IMR-90 (cell line): ENCODE results near the gene INPP4A. TPM values are rescaled to one million over a fixed set of nuclear protein-coding genes. Genes with fewer than 3 reads are reported as not detected.

Source experiments
- ATAC-seq: fragments of 200-7000 bp; cut with Tn5 transposase; 2 replicates; pipeline ENCODE4 v1.9.1; 2020; ENCODE audit warnings: low read depth, mild to moderate bottlenecking, moderate library complexity
- BruUV-seq: library from RNA; stranded (reverse); fragments of 400-500 nt; replicated peaks from 2 replicates; lab custom pipeline; 2021; lab: Mats Ljungman, UMichigan
- CTCF ChIA-PET: fragments of 300-600 bp; formaldehyde crosslinking; extraction: SDS; loops from one replicate; lab custom pipeline; 2021; ENCODE audit warnings: antibody characterized with exemption; lab: Yijun Ruan, JAX
- POLR2A ChIA-PET: fragments of 300-600 bp; sonication (Branson Sonifier 250); formaldehyde crosslinking; loops from one replicate; lab custom pipeline; 2022; ENCODE audit warnings: antibody characterized with exemption; ENCODE audit not compliant: unreplicated experiment; lab: Charles Lee
- DNase-seq: peaks from one replicate; pipeline ENCODE4 v3.0.0; 2013
- H2AFZ ChIP-seq: replicated peaks from 2 replicates; pipeline ENCODE3; 2013; ENCODE audit warnings: low read length, mild to moderate bottlenecking; ENCODE audit not compliant: poor library complexity
- H2AK5ac ChIP-seq: 2 replicates; pipeline ENCODE4 v1.6.1; 2013; ENCODE audit warnings: low read depth, low read length, inconsistent platforms
- H2AK9ac ChIP-seq: replicated peaks from 2 replicates; pipeline ENCODE3; 2013; ENCODE audit warnings: mild to moderate bottlenecking, low read depth, low read length, moderate library complexity; ENCODE audit not compliant: poor library complexity
- H2BK120ac ChIP-seq: 2 replicates; pipeline ENCODE4 v1.6.1; 2013; ENCODE audit warnings: low read depth, low read length, inconsistent platforms
- H2BK15ac ChIP-seq: 3 replicates; pipeline ENCODE4 v1.6.1; 2013; ENCODE audit warnings: low read depth, low read length, inconsistent platforms
- H2BK20ac ChIP-seq: 2 replicates; pipeline ENCODE4 v1.6.1; 2013; ENCODE audit warnings: low read depth, mild to moderate bottlenecking, inconsistent platforms, low read length, moderate library complexity
- H2BK5ac ChIP-seq: 2 replicates; pipeline ENCODE4 v1.6.1; 2013; ENCODE audit warnings: mild to moderate bottlenecking, low read depth, low read length, inconsistent platforms; ENCODE audit not compliant: poor library complexity, severe bottlenecking
- H3K14ac ChIP-seq: replicated peaks from 2 replicates; pipeline ENCODE4 v1.6.1; 2013; ENCODE audit warnings: low read depth, low read length, inconsistent platforms
- H3K18ac ChIP-seq: 2 replicates; pipeline ENCODE4 v1.6.1; 2013; ENCODE audit warnings: low read depth, low read length, control low read depth
- H3K23ac ChIP-seq: 2 replicates; pipeline ENCODE4 v1.6.1; 2013; ENCODE audit warnings: low read depth, low read length, inconsistent platforms
- H3K27ac ChIP-seq: 2 replicates; pipeline ENCODE4 v1.5.1; 2013; ENCODE audit warnings: mild to moderate bottlenecking, control low read depth, low read length; ENCODE audit not compliant: insufficient read depth
- H3K27me3 ChIP-seq: 2 replicates; pipeline ENCODE4 v1.6.1; 2013; ENCODE audit warnings: low read length; ENCODE audit not compliant: control insufficient read depth, insufficient read depth
- H3K36me3 ChIP-seq: 2 replicates; pipeline ENCODE4 v1.6.1; 2013; ENCODE audit warnings: low read length, mixed read lengths; ENCODE audit not compliant: control insufficient read depth, insufficient read depth
- H3K4ac ChIP-seq: 2 replicates; pipeline ENCODE4 v1.6.1; 2013; ENCODE audit warnings: low read depth, low read length, inconsistent platforms
- H3K4me1 ChIP-seq: 2 replicates; pipeline ENCODE4 v1.6.1; 2013; ENCODE audit warnings: low read length, mixed read lengths; ENCODE audit not compliant: control insufficient read depth, insufficient read depth
- H3K4me2 ChIP-seq: 2 replicates; pipeline ENCODE4 v1.6.1; 2013; ENCODE audit warnings: low read depth, mild to moderate bottlenecking, control low read depth, low read length, moderate library complexity
- H3K4me3 ChIP-seq: 2 replicates; pipeline ENCODE4 v1.5.1; 2013; ENCODE audit warnings: low read depth, mild to moderate bottlenecking, control low read depth, low read length, moderate library complexity; ENCODE audit not compliant: insufficient read depth
- H3K56ac ChIP-seq: 2 replicates; pipeline ENCODE4 v1.6.1; 2013; ENCODE audit warnings: low read length, inconsistent platforms; ENCODE audit not compliant: insufficient read depth; ENCODE audit errors: extremely low read depth
- H3K79me1 ChIP-seq, 2 experiments: 2 replicates each; pipeline ENCODE4 v1.6.1; 2013; ENCODE audit warnings: low read length in 2 of 2, inconsistent platforms in 1 of 2, low read depth in 1 of 2
- H3K9ac ChIP-seq: 2 replicates; pipeline ENCODE4 v1.6.1; 2013; ENCODE audit warnings: low read depth, low read length, control low read depth
- H3K9me1 ChIP-seq: 2 replicates; pipeline ENCODE4 v1.6.1; 2013; ENCODE audit warnings: low read length, inconsistent platforms; ENCODE audit not compliant: insufficient read depth
- H3K9me3 ChIP-seq: 2 replicates; pipeline ENCODE4 v1.6.1; 2013; ENCODE audit warnings: low read length; ENCODE audit not compliant: control insufficient read depth, insufficient read depth
- H4K20me1 ChIP-seq: 2 replicates; pipeline ENCODE4 v1.6.1; 2013; ENCODE audit warnings: low read length, inconsistent platforms; ENCODE audit not compliant: insufficient read depth
- H4K5ac ChIP-seq: 2 replicates; pipeline ENCODE4 v1.6.1; 2013; ENCODE audit warnings: mild to moderate bottlenecking, low read depth, low read length, control low read depth
- H4K8ac ChIP-seq, 2 experiments: 2 replicates each; pipeline ENCODE4 v1.6.1; 2013; ENCODE audit warnings: low read depth in 2 of 2, low read length in 2 of 2, control low read depth in 1 of 2, inconsistent platforms in 1 of 2
- H4K91ac ChIP-seq: 2 replicates; pipeline ENCODE4 v1.6.1; 2013; ENCODE audit warnings: low read depth, low read length, inconsistent platforms; ENCODE audit not compliant: insufficient read depth
- CEBPB ChIP-seq: IDR thresholded peaks from 2 replicates; pipeline ENCODE4 v1.6.1; 2012; ENCODE audit warnings: low read depth, low read length, improper control_type of control experiment
- MAFK ChIP-seq: IDR thresholded peaks from 2 replicates; pipeline ENCODE4 v1.6.1; 2012; ENCODE audit warnings: low read depth, low read length, improper control_type of control experiment
- MAZ ChIP-seq: IDR thresholded peaks from 2 replicates; pipeline ENCODE4 v1.6.1; 2012; ENCODE audit warnings: low read depth, mild to moderate bottlenecking, low read length, improper control_type of control experiment, moderate library complexity, borderline replicate concordance
- NFE2L2 ChIP-seq: fragments of 150-350 bp; IDR thresholded peaks from 2 replicates; pipeline ENCODE4 v1.6.1; 2016; ENCODE audit warnings: low read depth, mild to moderate bottlenecking, low read length
- POLR2A ChIP-seq: IDR thresholded peaks from 2 replicates; pipeline ENCODE4 v1.6.1; 2012; ENCODE audit warnings: mild to moderate bottlenecking, low read depth, low read length
- RAD21 ChIP-seq: IDR thresholded peaks from 2 replicates; pipeline ENCODE4 v1.6.1; 2012; ENCODE audit warnings: low read length, improper control_type of control experiment
- RCOR1 ChIP-seq: IDR thresholded peaks from 2 replicates; pipeline ENCODE4 v1.6.1; 2012; ENCODE audit warnings: mild to moderate bottlenecking, low read length, improper control_type of control experiment; ENCODE audit not compliant: insufficient replicate concordance
- RFX5 ChIP-seq: IDR thresholded peaks from 2 replicates; pipeline ENCODE4 v1.8.0; 2012; ENCODE audit warnings: low read depth, mild to moderate bottlenecking, low read length, moderate library complexity
- SMC3 ChIP-seq: fragments of 150-350 bp; IDR thresholded peaks from 2 replicates; pipeline ENCODE4 v1.6.1; 2016; ENCODE audit warnings: low read depth, mild to moderate bottlenecking, antibody characterized with exemption, low read length, moderate library complexity
- WGBS, 2 experiments: methylation state at CpG; one replicate each; pipeline versions ENCODE4 v1.1.5 to v1.1.7; 2013; ENCODE audit warnings: missing lambda C conversion rate in 2 of 2; ENCODE audit not compliant: insufficient read length in 1 of 2; ENCODE audit errors: extremely low coverage in 2 of 2; 5-methylcytosine and 5-hydroxymethylcytosine counted together
- dilution Hi-C: fragments of 300-500 bp; cut with HindIII; formaldehyde crosslinking; loops from one replicate; pipeline ENCODE4 v1.14.3; 2018; ENCODE audit warnings: low sequenced_read_pairs; ENCODE audit not compliant: unreplicated experiment
- in situ Hi-C: fragments of 300-500 bp; cut with MboI; formaldehyde crosslinking; loops from 3 replicates; pipeline ENCODE4 v1.14.3; 2019; ENCODE audit warnings: low sequenced_read_pairs, inconsistent platforms, mixed read lengths
- intact Hi-C: fragments of 100-400 bp; cut with micrococcal nuclease; formaldehyde crosslinking; loops from 2 replicates; pipeline ENCODE4 v1.10.0; 2022
- polyA plus RNA-seq, 3 experiments: library from polyadenylated mRNA; depleted of rRNA; stranded (reverse); fragments of >200 nt; gene quantifications; 2 replicates each; pipeline ENCODE4 v1.2.3, GENCODE V29; 2012; ENCODE audit warnings: low replicate concordance in 1 of 3
- total RNA-seq: library from RNA; depleted of rRNA; stranded (reverse); fragments of >200 nt; gene quantifications from 2 replicates; pipeline ENCODE4 v1.2.3, GENCODE V29; 2012
- TF ChIP-seq, protein P1 (sequence below): fragments of 150-350 bp; IDR thresholded peaks from 2 replicates; pipeline ENCODE4 v1.6.1; 2017; ENCODE audit warnings: mild to moderate bottlenecking, antibody characterized with exemption, low read length, low read depth
- TF ChIP-seq, protein P2 (sequence below): fragments of 150-350 bp; IDR thresholded peaks from 2 replicates; pipeline ENCODE4 v1.6.1; 2016; ENCODE audit warnings: low read depth, mild to moderate bottlenecking, low read length, moderate library complexity, borderline replicate concordance

The INPP4A gene
- total and polyA plus RNA-seq, 2 of the 4 experiments (the other 2 are of a cell fraction), result 14.5 to 27.1 TPM

DNA sequence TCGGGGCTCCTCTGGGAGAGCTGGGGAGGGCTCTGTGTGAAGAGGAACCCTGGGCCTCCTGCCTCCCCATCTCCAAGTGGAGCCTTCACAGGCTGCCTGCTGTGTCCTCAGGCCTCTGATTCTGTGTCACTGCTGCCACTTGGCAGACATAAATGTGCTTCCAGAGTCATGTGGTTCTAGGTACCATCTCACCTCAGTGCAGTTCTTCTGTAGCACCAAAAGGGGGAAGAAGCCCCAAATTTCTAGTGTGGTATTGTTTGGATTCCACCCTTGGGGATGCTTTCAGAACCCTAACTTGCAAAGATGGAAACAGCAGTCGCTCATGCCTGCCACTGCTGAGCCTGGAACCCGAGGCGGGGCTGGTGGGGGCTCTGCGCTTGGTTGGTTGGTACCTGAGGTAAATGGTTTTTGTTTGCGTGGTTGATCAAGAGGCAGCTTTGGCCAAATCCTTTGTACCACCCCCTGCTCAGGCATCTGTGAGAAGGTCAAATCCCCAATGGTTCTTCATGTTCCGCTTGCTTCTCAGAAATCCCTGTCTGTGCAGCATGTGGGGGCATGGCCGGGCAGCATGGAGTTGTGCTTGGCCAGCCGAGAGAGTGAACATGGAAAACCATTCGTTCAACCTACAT lies 136.1 kb downstream of the INPP4A start:
- peak overlapping the region; percentile 40 for H2AK9ac ChIP-seq
- no peak overlapping the region for H2BK15ac ChIP-seq
- H3K36me3 ChIP-seq, result peaks cover 14% of the 10 kb centered on the region
- no peak overlapping the region for H3K4me3 ChIP-seq
- intact Hi-C loops, result no loop called here
- no peak for DNase-seq
- no CpG with 5 or more reads among the region's 10 CpGs for WGBS, 2 experiments
- H3K9ac ChIP-seq, result no peak overlapping the region
- TF ChIP-seq NFE2L2, result no peak
- no peak for TF ChIP-seq POLR2A
- TF ChIP-seq MAFK, result no peak
- TF ChIP-seq MAZ, result no peak
- TF ChIP-seq CEBPB, result no peak
- TF ChIP-seq, protein P1, sequence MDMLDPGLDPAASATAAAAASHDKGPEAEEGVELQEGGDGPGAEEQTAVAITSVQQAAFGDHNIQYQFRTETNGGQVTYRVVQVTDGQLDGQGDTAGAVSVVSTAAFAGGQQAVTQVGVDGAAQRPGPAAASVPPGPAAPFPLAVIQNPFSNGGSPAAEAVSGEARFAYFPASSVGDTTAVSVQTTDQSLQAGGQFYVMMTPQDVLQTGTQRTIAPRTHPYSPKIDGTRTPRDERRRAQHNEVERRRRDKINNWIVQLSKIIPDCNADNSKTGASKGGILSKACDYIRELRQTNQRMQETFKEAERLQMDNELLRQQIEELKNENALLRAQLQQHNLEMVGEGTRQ, result no peak
- no peak for TF ChIP-seq SMC3
- no peak for TF ChIP-seq RAD21
- no peak for TF ChIP-seq RFX5
- TF ChIP-seq, protein P2, sequence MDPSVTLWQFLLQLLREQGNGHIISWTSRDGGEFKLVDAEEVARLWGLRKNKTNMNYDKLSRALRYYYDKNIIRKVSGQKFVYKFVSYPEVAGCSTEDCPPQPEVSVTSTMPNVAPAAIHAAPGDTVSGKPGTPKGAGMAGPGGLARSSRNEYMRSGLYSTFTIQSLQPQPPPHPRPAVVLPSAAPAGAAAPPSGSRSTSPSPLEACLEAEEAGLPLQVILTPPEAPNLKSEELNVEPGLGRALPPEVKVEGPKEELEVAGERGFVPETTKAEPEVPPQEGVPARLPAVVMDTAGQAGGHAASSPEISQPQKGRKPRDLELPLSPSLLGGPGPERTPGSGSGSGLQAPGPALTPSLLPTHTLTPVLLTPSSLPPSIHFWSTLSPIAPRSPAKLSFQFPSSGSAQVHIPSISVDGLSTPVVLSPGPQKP, result no peak
- TF ChIP-seq RCOR1, result no peak
- no TSS peak for BruUV-seq
- ChIA-PET POLR2A (no interaction called here), CTCF (no interaction called here)
- no peak overlapping the region for H3K23ac ChIP-seq
- no peak overlapping the region for H3K4ac ChIP-seq
- no peaks in the 10 kb centered on the region for H3K9me3 ChIP-seq
- no peaks in the 10 kb centered on the region for H3K79me1 ChIP-seq
- no peak overlapping the region for H3K56ac ChIP-seq
- no peak overlapping the region for H3K14ac ChIP-seq
- H4K20me1 ChIP-seq, result no peaks in the 10 kb centered on the region
- in situ Hi-C loops, result no loop called here
- H3K27me3 ChIP-seq, result no peaks in the 10 kb centered on the region
- no peak overlapping the region for H2BK20ac ChIP-seq
- dilution Hi-C loops, result no loop called here
- no peak overlapping the region for H3K27ac ChIP-seq
- H2BK120ac ChIP-seq, result no peak overlapping the region
- H4K91ac ChIP-seq, result no peak overlapping the region
- no peak overlapping the region for H4K5ac ChIP-seq
- ATAC-seq, result no peak
- H3K9me1 ChIP-seq, result no peaks in the 10 kb centered on the region; the same call in 1 of the 2 replicates
- H2AFZ ChIP-seq, result no peak overlapping the region
- no peak overlapping the region for H2AK5ac ChIP-seq
- no peak overlapping the region for H4K8ac ChIP-seq
- no peak overlapping the region for H3K4me2 ChIP-seq
- no peak overlapping the region for H3K18ac ChIP-seq
- no peaks in the 10 kb centered on the region for H3K4me1 ChIP-seq
- H2BK5ac ChIP-seq, result no peak overlapping the region
